ENCODE data around the gene FLOT1.
"Not testable (repeated sequence)": the region's sequence is repeated elsewhere in the genome, so short reads cannot be mapped to it uniquely, and the experiment has no call there.

Gene FLOT1

DNA sequence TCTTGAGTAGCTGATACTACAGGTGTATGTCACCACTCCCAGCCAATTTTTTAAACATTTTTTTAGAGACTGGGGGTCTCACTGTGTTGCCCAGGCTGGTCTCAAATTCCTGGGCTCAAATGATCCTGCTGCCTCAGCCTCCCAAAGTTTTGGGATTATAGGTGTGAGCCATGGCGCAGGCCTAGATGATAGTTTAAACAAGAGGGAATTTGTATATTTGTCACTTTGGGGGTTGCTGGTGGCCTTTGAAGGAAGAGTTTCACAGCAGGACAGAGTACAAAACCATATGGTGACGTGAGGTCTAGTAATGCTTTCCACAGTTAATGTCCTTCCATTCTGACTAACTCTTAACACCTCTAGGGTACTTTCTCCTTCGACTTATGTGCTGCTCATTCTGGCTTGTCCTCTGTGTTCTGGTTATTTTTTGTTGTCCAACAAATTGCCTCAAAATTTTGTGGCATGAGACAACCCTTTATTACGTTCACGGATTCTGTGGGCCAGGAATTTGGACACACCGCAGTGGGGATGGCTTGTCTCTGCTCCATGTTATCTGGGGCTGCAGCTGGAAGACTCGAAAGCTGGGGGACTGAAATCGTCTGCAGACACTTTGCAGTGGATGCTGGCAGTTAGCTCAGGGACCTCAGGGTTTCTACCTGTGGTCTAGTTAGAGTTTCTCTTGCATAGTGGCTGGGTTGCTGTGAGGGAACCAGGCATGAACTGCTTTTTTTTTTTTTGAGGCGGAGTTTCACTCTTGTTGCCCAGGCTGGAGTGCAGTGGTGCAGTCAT lies 24.9 kb upstream of the FLOT1 start:
- no peak for DNase-seq

GRCh38 chr6:30766461-30767157 lies 24.1 kb upstream of the FLOT1 start:
- DNase-seq = no peak

- not testable (repeated sequence) for DNase-seq
These were observed 23.0 kb upstream of the FLOT1 start for GRCh38 chr6:30765495-30765894.

DNA sequence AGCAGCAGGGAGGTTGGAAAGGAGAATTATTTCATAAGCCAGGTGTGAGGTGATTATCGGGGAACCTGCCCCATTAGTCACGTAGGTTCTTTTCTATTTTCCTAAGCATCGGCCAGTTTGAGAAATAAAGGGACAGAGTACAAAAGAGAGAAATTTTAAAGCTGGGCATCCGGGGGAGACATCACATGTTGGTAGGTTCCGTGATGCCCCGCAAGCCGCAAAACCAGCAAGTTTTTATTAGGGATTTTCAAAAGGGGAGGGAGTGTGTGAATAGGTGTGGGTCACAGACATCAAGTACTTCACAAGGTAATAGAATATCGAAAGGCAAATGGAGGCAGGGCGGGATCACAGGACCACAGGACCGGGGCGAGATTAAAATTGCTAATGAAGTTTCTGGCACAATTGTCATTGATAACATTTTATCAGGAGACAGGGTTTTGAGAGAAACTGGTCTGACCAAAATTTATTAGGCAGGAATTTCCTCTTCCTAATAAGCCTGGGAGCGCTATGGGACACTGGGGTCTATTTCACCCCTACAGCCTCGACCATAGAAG lies 22.1 kb upstream of the FLOT1 start:
- not testable (repeated sequence) for DNase-seq

DNA sequence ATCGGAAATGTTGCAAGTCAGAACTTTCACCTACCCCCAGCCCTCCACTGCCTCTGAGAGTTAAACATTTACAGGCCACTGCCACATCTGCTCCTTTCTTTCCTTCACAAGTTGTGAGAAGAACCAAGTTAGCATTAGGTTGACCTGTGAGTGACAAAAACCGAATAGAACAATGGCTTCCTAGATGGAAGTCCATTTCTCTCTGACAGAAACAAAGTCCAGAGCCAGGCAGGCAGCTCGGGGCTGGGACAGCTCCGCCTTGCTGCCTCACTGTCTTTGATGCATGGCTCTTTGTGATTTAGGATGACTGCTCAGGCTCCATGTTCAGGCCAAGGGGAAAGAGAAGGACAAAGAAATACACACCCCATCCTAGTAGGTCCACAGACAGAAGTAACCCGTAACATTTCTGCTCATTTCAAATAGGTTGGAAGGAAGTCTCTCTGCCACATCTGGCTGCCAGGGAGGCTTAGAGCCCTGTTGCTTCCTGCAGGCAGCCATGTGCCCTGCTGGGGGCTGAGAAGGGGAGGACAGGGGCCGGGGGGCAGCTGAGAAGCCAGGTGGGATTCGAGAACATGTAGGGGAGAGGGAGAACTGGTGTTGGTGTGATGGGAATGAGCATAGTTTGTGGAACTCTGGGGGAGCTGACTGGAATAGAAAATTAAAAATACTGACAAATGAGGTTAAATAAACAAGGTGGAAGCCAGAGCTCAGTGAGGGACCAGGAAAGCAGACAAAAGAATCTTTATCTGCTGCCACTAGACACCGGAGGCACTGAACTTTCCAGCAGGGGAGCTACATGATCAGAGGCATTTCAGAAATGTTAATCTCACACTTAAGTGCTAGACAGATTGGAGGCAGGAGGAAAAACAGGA lies 21.4 kb upstream of the FLOT1 start:
- no peak for DNase-seq

- DNase-seq = no peak
These were observed 20.7 kb upstream of the FLOT1 start for GRCh38 chr6:30763155-30763617.

DNA sequence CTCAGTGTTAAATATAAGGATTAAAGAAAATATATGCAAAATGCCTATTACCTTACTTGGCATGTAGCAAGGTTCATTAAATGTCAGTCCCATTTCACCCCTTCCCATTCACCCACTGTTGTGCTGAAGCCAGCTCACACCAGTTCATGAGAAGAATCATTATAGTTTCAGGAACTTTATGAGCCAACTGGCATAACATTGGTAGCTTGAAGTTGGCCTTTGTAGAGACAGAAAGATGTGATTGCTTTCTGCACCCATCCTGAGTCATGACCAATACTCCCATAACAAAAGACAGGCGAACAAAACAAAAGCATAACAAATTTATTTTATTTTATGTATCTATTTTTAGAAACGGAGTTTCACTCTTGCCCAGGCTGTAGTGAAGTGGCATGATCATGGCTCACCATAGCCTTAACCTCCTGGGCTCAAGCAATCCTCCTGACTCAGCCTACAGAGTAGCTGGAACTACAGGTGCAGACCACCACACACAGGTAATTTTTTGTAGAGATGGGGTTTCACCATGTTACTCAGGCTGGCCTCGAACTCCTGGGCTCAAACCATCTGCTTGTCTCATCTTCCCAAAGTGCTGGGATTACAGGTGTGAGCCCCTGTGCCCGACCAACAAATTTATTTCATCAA lies 19.4 kb upstream of the FLOT1 start:
- no peak for DNase-seq

DNA sequence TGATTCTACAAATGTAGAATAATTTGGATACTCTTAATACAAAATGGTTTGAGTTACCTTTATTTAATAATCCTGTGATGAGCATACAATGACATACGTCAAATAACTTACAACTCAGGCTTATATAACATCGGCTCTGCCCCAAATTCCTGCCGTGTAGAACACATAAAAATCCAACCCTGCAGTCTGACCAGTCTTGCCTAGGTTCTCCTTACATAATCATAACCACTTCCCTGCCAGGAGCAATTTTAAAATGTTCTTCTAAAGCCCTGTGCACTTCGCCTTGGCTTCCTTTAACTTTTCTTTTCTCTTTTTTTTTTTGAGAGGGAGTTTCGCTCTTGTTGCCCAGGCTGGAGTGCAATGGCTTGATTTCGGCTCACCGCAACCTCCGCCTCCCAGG lies 18.1 kb upstream of the FLOT1 start:
- no peak for DNase-seq

DNA sequence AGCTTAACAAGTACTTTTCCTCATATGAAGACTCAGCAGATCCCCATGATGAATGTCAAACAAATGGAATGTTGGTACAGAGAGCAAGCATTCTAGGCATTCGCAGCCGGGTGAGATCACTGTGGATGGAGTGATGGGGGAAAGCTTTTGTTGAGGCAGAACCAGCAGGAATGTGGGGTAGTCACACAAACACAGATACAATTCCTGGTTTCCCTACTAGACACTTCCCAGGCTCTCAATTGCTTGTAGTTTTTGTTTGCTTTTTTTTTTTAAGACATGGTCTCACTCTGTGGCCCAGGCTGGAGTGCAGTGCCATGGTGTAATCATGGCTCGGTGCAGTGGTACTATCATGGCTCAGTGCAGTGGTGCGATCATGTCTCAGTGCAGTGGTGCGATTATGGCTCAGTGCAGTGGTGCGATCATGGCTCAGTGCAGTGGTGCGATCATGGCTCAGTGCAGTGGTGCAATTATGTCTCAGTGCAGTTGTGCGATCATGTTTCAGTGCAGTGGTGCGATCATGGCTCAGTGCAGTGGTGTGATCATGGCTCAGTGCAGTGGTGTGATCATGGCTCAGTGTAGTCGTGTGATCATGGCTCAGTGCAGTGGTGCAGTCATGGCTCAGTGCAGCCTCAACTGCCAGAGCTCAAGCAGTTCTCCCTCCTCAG lies 17.2 kb upstream of the FLOT1 start:
- no peak for DNase-seq

DNA sequence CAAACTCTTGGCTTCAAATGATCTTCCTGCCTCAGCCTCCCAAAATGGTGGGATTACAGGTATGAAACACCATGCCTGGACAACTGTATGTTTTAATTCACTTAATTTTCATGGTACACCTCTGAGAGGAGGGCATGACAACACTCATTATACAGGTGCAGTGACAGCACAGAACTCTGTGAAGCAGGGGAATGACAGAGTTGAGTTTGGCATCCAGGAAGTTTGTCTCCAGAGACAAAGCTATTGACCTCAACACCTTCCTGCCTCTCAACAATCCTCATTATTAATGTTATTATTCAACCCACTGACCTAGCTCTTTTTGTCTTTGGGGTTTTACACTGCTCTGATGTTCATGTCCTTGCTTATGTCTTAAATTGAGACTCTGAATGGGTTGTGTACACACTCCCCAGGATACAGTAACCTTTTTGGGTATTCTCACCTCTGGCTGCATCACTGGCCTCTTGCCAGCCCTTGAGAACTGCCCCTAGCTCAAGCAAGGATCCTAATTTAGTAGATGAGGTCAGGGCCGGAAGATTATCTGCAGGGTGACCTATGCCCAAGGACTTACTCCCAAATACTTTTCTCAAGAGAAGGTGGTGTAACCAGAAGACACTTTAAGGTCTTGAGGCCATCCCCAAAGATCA lies 14.9 kb upstream of the FLOT1 start:
- no peak for DNase-seq

DNA sequence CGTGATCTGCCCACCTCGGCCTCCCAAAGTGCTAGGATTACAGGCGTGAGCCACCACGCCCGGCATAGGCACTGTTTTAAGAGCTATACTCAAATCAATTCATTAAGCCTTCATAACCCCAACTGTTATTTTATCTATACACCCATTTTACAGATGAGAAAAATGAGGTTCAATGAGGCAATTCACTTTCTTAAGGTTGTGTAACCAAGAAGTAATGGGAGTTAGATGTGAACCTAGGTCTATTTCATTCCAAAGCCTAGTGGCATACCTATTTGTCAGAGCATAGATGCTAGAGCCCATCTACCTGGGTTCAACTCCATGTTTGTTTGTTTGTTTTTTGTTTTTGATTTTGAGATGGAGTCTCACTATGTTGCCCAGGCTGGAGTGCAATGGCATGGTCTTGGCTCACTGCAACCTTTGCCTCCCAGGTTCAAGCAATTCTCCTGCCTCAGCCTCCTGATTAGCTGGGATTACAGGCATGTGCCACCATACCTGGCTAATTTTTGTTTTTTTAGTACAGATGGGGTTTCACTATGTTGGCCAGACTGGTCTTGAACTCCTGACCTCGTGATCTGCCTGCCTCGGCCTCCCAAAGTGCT lies 14.0 kb upstream of the FLOT1 start:
- not testable (repeated sequence) for DNase-seq

DNA sequence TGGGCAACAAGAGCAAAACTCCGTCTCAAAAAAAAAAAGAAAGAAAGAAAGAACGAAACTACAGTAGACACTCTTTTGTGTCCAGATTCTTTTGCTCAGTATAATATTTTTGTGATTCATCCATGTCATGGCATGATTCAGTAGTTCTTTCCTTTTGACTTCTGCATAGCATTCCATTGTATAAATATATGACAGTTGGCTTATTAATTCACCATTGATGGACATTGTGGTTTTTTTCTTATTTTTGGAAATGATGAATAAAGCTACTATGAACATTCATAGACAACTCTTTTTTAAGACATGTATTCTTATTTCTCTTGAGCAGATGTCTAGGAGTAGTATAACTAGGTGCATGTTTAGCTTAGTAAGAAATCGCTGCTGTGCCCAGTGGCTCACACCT lies 12.1 kb upstream of the FLOT1 start:
- DNase-seq = no peak

GRCh38 chr6:30752157-30752927 lies 9.9 kb upstream of the FLOT1 start:
- DNase-seq = peak; percentile 98

DNA sequence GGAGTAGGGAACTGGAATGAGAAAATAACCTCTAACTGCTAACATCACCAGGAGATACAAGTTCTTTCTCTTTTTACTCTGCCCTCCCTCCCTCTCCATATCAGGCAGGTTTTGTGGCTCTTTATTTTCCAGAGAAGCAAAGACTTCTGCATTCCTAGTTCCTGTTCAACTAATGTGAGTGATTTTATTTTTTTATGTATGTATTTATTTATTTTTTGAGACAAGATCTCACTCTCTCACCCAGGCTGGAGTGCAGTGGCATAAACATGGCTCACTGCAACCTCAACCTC lies 7.8 kb upstream of the FLOT1 start:
- DNase-seq = no peak

DNA sequence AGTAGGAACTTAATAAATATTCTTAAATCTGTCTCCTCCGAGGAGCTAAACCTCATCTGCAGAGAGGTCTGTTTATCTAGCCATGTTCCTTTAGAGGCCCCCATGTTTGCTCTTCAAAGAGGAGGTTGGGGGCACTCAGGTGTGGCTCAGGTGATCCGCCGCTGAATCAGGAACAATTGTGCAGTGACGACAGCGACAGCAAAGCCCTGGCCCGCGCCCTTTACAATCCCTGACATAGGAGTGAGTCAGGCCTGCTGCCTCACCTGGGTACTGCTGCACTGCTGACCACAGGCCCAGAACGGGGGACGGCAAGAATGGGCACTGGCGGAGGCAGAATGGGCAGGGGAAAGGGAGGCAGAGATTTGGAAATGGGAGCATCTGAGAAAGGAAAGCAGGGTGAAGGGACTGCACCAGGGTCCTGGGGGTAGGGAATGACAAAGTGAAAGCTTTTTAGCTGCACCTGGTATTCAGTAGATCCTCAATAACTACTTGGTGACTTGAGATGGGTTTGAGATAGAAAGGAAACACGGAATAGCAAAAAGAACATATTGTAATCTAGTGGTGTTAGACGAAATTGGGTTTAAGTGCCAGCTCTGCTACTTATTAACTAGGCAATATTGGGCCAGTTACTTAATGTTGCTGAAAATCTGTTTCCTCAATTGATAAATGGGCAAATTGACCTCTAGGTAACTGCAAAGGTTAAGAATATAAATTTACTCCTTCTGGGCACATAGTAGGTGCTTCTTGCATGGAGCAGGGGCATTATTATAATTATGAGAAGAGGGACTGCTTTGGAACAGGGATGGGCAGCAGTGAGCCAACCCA lies 7.3 kb upstream of the FLOT1 start:
- DNase-seq = no peak

DNA sequence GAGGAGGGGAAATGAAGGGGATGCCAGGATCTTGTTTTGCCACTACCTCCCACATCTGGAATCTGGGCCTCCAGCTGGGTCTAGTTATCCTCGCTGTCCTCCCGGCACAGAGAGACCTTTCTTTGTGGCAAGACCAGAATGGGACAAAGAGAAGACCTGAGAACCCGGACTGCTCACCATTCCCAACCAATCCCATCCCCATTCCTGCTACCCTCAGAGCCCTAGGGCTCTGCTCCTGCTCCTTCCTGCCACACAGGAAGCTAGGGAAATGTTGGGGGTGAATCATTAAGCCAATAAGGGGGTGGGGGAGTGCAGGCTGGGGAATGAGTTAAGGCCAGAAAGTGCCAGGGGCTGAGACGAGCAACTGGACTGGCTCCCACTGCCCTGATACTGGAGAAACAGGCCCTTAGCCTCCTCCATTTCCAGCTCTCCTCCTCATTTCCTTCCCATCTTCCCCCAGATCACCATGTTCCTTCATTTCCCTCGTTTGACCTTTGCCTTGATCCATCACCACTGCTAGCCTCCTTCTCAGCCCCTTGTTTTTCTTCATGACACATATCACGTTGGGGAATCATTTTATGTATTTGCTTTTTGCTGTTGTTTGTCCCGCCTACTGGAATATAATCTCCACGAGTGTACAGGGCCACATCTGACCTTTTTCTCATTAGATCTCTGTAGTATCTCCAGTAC lies 6.5 kb upstream of the FLOT1 start:
- no peak for DNase-seq

DNA sequence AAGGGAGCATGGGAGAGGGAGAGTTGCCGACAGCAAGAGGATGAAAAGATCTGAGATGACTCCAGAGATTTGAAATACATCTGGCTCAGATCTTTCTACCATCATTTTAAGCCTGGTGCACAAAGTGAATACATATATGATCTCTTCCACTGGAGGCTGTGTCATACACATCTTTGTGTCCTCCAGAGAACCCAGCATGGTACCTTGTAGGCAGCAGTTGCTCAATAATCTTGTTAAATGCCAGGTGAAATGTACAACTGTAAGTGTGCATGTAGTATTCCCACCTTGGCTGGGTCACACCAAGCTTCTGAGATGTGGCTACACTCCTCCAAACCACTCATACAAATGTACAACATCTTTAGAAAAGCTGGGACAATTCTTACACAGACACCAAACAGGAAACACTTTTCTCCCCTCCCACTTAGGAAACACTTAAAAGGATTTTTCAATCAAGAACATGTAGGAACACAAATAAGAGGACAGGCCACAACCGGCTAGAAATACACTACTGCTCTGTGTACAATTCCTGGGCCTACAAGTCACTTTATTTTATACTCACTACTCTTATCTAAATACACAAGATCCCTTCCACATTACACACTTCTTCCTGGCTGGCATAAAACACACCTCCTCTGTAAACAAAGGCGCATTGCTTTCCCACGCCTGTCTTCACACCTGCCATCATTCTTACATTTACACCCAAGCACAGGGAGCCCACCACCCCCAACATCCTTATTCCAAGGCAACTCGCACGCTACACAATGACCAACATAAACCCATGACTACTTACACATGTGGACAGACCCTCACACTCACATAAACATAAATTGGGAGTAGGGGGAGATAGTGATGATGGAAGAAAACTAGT lies 5.6 kb upstream of the FLOT1 start:
- DNase-seq = no peak

DNA sequence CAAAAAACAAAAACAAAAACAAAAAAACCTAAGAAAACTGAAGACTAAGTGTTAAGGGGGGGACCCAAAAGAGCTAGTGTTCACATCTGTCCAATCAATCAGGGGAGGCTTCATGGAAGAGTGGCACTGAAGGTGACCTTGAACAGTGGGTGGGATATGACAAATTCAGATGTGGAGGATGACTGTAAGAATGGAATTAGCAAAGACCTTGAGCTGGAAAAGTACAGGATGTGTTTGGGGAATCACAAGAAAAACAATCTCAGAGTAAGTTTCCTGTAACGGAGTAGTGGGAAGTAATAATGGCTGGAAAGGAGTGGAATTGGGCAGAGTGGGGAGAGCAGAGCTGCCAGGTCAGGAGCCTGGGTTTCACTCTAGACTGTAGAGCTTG lies 4.8 kb upstream of the FLOT1 start:
- DNase-seq = no peak
